B cell (primary cell): ENCODE results near the gene ANO9. TPM values are rescaled to one million over a fixed set of nuclear protein-coding genes. Genes with fewer than 3 reads are reported as not detected.
"Not testable (repeated sequence)": the region's sequence is repeated elsewhere in the genome, so short reads cannot be mapped to it uniquely, and the experiment has no call there.

Experiments used
- ATAC-seq: fragments of 200-7000 bp; cut with Tn5 transposase; one replicate; pipeline ENCODE4 v1.10.0; 2021; ENCODE audit warnings: low read depth, mild to moderate bottlenecking, moderate number of reproducible peaks, moderate library complexity
- CTCF ChIA-PET: fragments of 350-600 bp; sonication (Branson Sonifier 250); formaldehyde crosslinking; loops from one replicate; lab custom pipeline; 2021; ENCODE audit warnings: antibody characterized with exemption, inconsistent platforms; lab: Charles Lee
- POLR2A ChIA-PET: fragments of 350-600 bp; sonication (Branson Sonifier 250); formaldehyde crosslinking; loops from one replicate; lab custom pipeline; 2021; ENCODE audit warnings: antibody characterized with exemption; lab: Charles Lee
- DNase-seq: peaks from one replicate; pipeline ENCODE4 v3.0.0; 2013
- H2AFZ ChIP-seq: 2 replicates; pipeline ENCODE4 v1.6.1; 2012; ENCODE audit warnings: mild to moderate bottlenecking, low read depth, low read length; ENCODE audit not compliant: insufficient read depth, poor library complexity, severe bottlenecking
- H3K27ac ChIP-seq, 2 donors: 1 replicate in 1 of 2; 2 replicates in 1 of 2; pipeline ENCODE4 v1.5.1; 2012 to 2013; ENCODE audit warnings: low read length in 2 of 2, mild to moderate bottlenecking in 2 of 2, moderate library complexity in 1 of 2
- H3K27me3 ChIP-seq, 4 experiments: fragments of 200-600 bp in 1 of 4; sonication (generic) in 1 of 4; replicated peaks in 1 of 4; 1 replicate in 2 of 4; 2 replicates in 2 of 4; pipeline versions ENCODE4 v1.6.1 to v1.7.0; 2013 to 2016; ENCODE audit warnings: low read length in 3 of 4, mild to moderate bottlenecking in 2 of 4, mixed read lengths in 1 of 4, moderate library complexity in 1 of 4; ENCODE audit not compliant: insufficient read depth in 4 of 4, control insufficient read depth in 3 of 4; ENCODE audit errors: control extremely low read depth in 1 of 4
- H3K36me3 ChIP-seq, 2 experiments: replicated peaks in 1 of 2; 1 replicate in 1 of 2; 2 replicates in 1 of 2; pipeline versions ENCODE4 v1.6.1 to v1.7.1; 2013; ENCODE audit warnings: low read length in 1 of 2; ENCODE audit not compliant: insufficient read depth in 2 of 2, control insufficient read depth in 1 of 2; ENCODE audit errors: control extremely low read depth in 1 of 2, extremely low read depth in 1 of 2
- H3K4me1 ChIP-seq, 2 donors: fragments of 200-600 bp in 1 of 2; sonication (generic) in 1 of 2; 1 replicate in 1 of 2; 2 replicates in 1 of 2; pipeline versions ENCODE4 v1.5.1 to v1.6.1; 2013 to 2017; ENCODE audit warnings: low read length in 2 of 2; ENCODE audit not compliant: control insufficient read depth in 2 of 2, insufficient read depth in 2 of 2
- H3K4me2 ChIP-seq: replicated peaks from 2 replicates; pipeline ENCODE3; 2012; ENCODE audit warnings: mild to moderate bottlenecking, low read depth, low read length; ENCODE audit not compliant: poor library complexity, severe bottlenecking
- H3K4me3 ChIP-seq, 5 experiments: fragments of 200-600 bp in 1 of 5; sonication (generic) in 1 of 5; 1 replicate in 3 of 5; 2 replicates in 2 of 5; pipeline versions ENCODE4 v1.5.1 to v1.7.0; 2011 to 2016; ENCODE audit warnings: low read length in 4 of 5, mild to moderate bottlenecking in 4 of 5, low read depth in 2 of 5, control low read depth in 1 of 5, moderate library complexity in 1 of 5; ENCODE audit not compliant: insufficient read depth in 1 of 5; ENCODE audit errors: control extremely low read depth in 1 of 5, extremely low read depth in 1 of 5
- H3K79me2 ChIP-seq: fragments of 200-600 bp; sonication (generic); one replicate; pipeline ENCODE4 v1.6.0; 2016; ENCODE audit warnings: low read length; ENCODE audit not compliant: control insufficient read depth, insufficient read depth
- H3K9ac ChIP-seq: fragments of 200-600 bp; sonication (generic); 2 replicates; pipeline ENCODE4 v1.6.1; 2017; ENCODE audit warnings: mild to moderate bottlenecking, low read length, moderate library complexity
- H3K9me3 ChIP-seq, 3 donors: one replicate each; pipeline versions ENCODE4 v1.6.1 to v1.7.1; 2013; ENCODE audit warnings: low read length in 2 of 3; ENCODE audit not compliant: control insufficient read depth in 2 of 3, insufficient read depth in 1 of 3; ENCODE audit errors: control extremely low read depth in 1 of 3
- H4K20me1 ChIP-seq: 2 replicates; pipeline ENCODE4 v1.6.0; 2012; ENCODE audit warnings: mild to moderate bottlenecking, low read length; ENCODE audit not compliant: insufficient read depth, control insufficient read depth, poor library complexity, severe bottlenecking
- H3K27ac Mint-ChIP-seq: one replicate; pipeline ENCODE4 v1.8.0; 2021; ENCODE audit warnings: mixed read lengths
- H3K27me3 Mint-ChIP-seq: one replicate; pipeline ENCODE4 v1.8.0; 2021; ENCODE audit warnings: mixed read lengths
- H3K4me1 Mint-ChIP-seq: one replicate; pipeline ENCODE4 v1.8.0; 2021; ENCODE audit warnings: mixed read lengths
- H3K4me3 Mint-ChIP-seq: one replicate; pipeline ENCODE4 v1.8.0; 2021; ENCODE audit warnings: mixed read lengths
- H3K9me3 Mint-ChIP-seq: one replicate; pipeline ENCODE4 v1.8.0; 2022; ENCODE audit warnings: mixed read lengths; ENCODE audit not compliant: insufficient read depth
- CTCF ChIP-seq: fragments of 200-600 bp; IDR thresholded peaks from one replicate; pipeline ENCODE4 v1.8.0; 2022; ENCODE audit warnings: antibody characterized with exemption, mild to moderate bottlenecking
- EZH2 ChIP-seq: IDR thresholded peaks from 2 replicates; pipeline ENCODE4 v1.6.1; 2012; ENCODE audit warnings: borderline replicate concordance, low read depth, mild to moderate bottlenecking, moderate library complexity, low read length; ENCODE audit not compliant: insufficient read depth, poor library complexity, severe bottlenecking
- WGBS: methylation state at CpG from one replicate; pipeline ENCODE4 v1.1.5; 2013; ENCODE audit warnings: missing lambda C conversion rate; ENCODE audit not compliant: insufficient coverage; 5-methylcytosine and 5-hydroxymethylcytosine counted together
- intact Hi-C: fragments of 100-400 bp; cut with micrococcal nuclease; formaldehyde crosslinking; loops from one replicate; pipeline ENCODE4 v1.10.0; 2022
- polyA plus RNA-seq: library from polyadenylated mRNA; depleted of rRNA; stranded (reverse); fragments of >200 nt; gene quantifications from 2 replicates; pipeline ENCODE4 v1.2.3, GENCODE V29; 2012
- total RNA-seq, 2 donors: library from RNA; stranded (reverse); fragments of 120-200 nt in 1 of 2; gene quantifications; 1 replicate in 1 of 2; 2 replicates in 1 of 2; pipeline versions ENCODE4 v1.2.3 to v1.2.4, GENCODE V29; 2013 to 2022

The ANO9 gene
- total and polyA plus RNA-seq, 2 donors (not counting 1 experiment from before 2014, with no cell fraction given): 62.0 to 107 TPM

GRCh38 chr11:391117-392017 is 50.4 kb downstream of the ANO9 start:
- no peak overlapping the region for H3K27ac Mint-ChIP-seq
- WGBS: 81% methylated on average over 38 of the region's 38 CpGs
- Histone ChIP-seq H3K4me3 (no peak overlapping the region), H3K79me2 (no peaks in the 10 kb centered on the region), H3K9ac (no peak overlapping the region), H3K27ac (no peak overlapping the region), H4K20me1 (no peaks in the 10 kb centered on the region), H3K9me3 (peaks cover 0 to 21% (median 8%) of the 10 kb centered on the region in 3 donors), H2AFZ (no peak overlapping the region), H3K36me3 (no peaks in the 10 kb centered on the region), H3K27me3 (peaks cover 0 to 4% (median 0%) of the 10 kb centered on the region in 4 experiments), H3K4me1 (peaks cover 1 to 2% of the 10 kb centered on the region in 2 donors), H3K4me2 (no peak overlapping the region)
- ATAC-seq: no peak
- intact Hi-C loops: no loop called here
- no peak for DNase-seq
- ChIA-PET CTCF (no interaction called here), POLR2A (no interaction called here)
- peaks cover 2% of the 10 kb centered on the region for H3K9me3 Mint-ChIP-seq
- no peaks in the 10 kb centered on the region for H3K27me3 Mint-ChIP-seq
- peaks cover 5% of the 10 kb centered on the region for H3K4me1 Mint-ChIP-seq
- H3K4me3 Mint-ChIP-seq: no peak overlapping the region
- no peak for TF ChIP-seq EZH2
- TF ChIP-seq CTCF: no peak

GRCh38 chr11:390175-390574 is 51.6 kb downstream of the ANO9 start:
- Histone ChIP-seq H4K20me1 (no peaks in the 10 kb centered on the region), H3K27ac (no peak overlapping the region), H3K4me2 (no peak overlapping the region), H3K9me3 (peaks cover 0 to 30% (median 10%) of the 10 kb centered on the region in 3 donors), H3K4me3 (no peak overlapping the region), H3K9ac (no peak overlapping the region), H2AFZ (no peak overlapping the region), H3K27me3 (peaks cover 0 to 4% (median 0%) of the 10 kb centered on the region in 4 experiments), H3K36me3 (no peaks in the 10 kb centered on the region), H3K79me2 (no peaks in the 10 kb centered on the region), H3K4me1 (no peaks in the 10 kb centered on the region)
- intact Hi-C loops: no loop called here
- Mint-ChIP-seq H3K27ac (no peak overlapping the region), H3K4me1 (peaks cover 3% of the 10 kb centered on the region), H3K27me3 (no peaks in the 10 kb centered on the region), H3K9me3 (peaks cover 2% of the 10 kb centered on the region), H3K4me3 (no peak overlapping the region)
- POLR2A ChIA-PET: no interaction called here
- WGBS: 82% methylated on average over 5 of the region's 11 CpGs
- no peak for TF ChIP-seq CTCF
- no peak for TF ChIP-seq EZH2
- CTCF ChIA-PET: no interaction called here
- DNase-seq: no peak
- ATAC-seq: no peak

GRCh38 chr11:389369-389768 is 52.4 kb downstream of the ANO9 start:
- H3K79me2 ChIP-seq, H3K4me1 Mint-ChIP-seq, CTCF ChIA-PET, intact Hi-C loops, H3K4me3 ChIP-seq, DNase-seq, H3K36me3 ChIP-seq, H4K20me1 ChIP-seq, H3K4me3 Mint-ChIP-seq, ATAC-seq, H3K27me3 ChIP-seq, H3K27ac ChIP-seq, H3K4me1 ChIP-seq, H3K27me3 Mint-ChIP-seq, H3K4me2 ChIP-seq, H2AFZ ChIP-seq, H3K9me3 Mint-ChIP-seq, H3K27ac Mint-ChIP-seq, H3K9ac ChIP-seq: not testable (repeated sequence)
- POLR2A ChIA-PET: interaction anchor here (0.5 kb wide), 1 partner anchor 26 kb away, joined by 7 read pairs; the partner anchor contains the start of gene SIGIRR
- H3K9me3 ChIP-seq: peaks cover 0 to 30% (median 10%) of the 10 kb centered on the region in 3 donors
- WGBS: no CpG with 5 or more reads among the region's 17 CpGs
